Endothelial cell of umbilical vein (primary cell): Measurements from ENCODE around the gene SLC5A2. TPM values are rescaled to one million over a fixed set of nuclear protein-coding genes. Genes with fewer than 3 reads are reported as not detected.

ENCODE experiments used
- BruUV-seq: library from RNA; stranded (reverse); fragments of 400-500 nt; replicated peaks from 2 replicates; lab custom pipeline; 2021; lab: Mats Ljungman, UMichigan
- CTCF ChIA-PET: fragments of 300-600, 350-600 bp; sonication (Branson Sonifier 250); formaldehyde crosslinking; loops from one replicate; lab custom pipeline; 2021; ENCODE audit warnings: antibody characterized with exemption, inconsistent platforms; lab: Charles Lee
- POLR2A ChIA-PET: fragments of 300-600, 350-600 bp; sonication (Branson Sonifier 250); formaldehyde crosslinking; loops from one replicate; lab custom pipeline; 2021; ENCODE audit warnings: antibody characterized with exemption, inconsistent platforms; lab: Charles Lee
- DNase-seq: peaks from one replicate; pipeline ENCODE4 v3.0.0-alpha.2; 2011; ENCODE audit warnings: low read depth, low spot score
- FAIRE-seq: peaks from 2 replicates; lab custom pipeline; 2011; peaks lifted over from hg19 to GRCh38; lab: Jason Lieb, UNC
- H2AFZ ChIP-seq: 2 replicates; pipeline ENCODE4 v1.6.0; 2012; ENCODE audit warnings: low read depth, low read length, control low read depth, inconsistent platforms
- H3K27ac ChIP-seq: 2 replicates; pipeline ENCODE4 v1.5.1; 2011; ENCODE audit warnings: low read depth, mild to moderate bottlenecking, control low read depth, low read length, moderate library complexity; ENCODE audit not compliant: insufficient read depth
- H3K27me3 ChIP-seq, 2 experiments: 2 replicates each; pipeline versions ENCODE4 v1.6.0 to v1.6.1; 2011; ENCODE audit warnings: low read length in 2 of 2, mixed read lengths in 1 of 2; ENCODE audit not compliant: control insufficient read depth in 2 of 2, insufficient read depth in 2 of 2
- H3K36me3 ChIP-seq, 2 experiments: 2 replicates in 1 of 2; 3 replicates in 1 of 2; pipeline ENCODE4 v1.5.1; 2011; ENCODE audit warnings: low read length in 2 of 2, mild to moderate bottlenecking in 1 of 2, moderate library complexity in 1 of 2; ENCODE audit not compliant: control insufficient read depth in 2 of 2, insufficient read depth in 2 of 2; ENCODE audit errors: extremely low read depth in 1 of 2
- H3K4me1 ChIP-seq: 3 replicates; pipeline ENCODE4 v1.5.1; 2011; ENCODE audit warnings: mild to moderate bottlenecking, low read length; ENCODE audit not compliant: control insufficient read depth, insufficient read depth; ENCODE audit errors: extremely low read depth
- H3K4me2 ChIP-seq: 2 replicates; pipeline ENCODE4 v1.6.1; 2011; ENCODE audit warnings: low read length, control low read depth, mixed read lengths; ENCODE audit not compliant: insufficient read depth
- H3K4me3 ChIP-seq, 3 experiments: fragments of 200-600 bp in 1 of 3; sonication (generic), shearing (Covaris generic) in 1 of 3; replicated peaks in 1 of 3; 2 replicates each; pipeline ENCODE4 v1.5.1; 2011 to 2016; ENCODE audit warnings: control low read depth in 3 of 3, low read length in 3 of 3, mild to moderate bottlenecking in 2 of 3, inconsistent platforms in 1 of 3, low read depth in 1 of 3, moderate library complexity in 1 of 3; ENCODE audit not compliant: insufficient read depth in 1 of 3
- H3K79me2 ChIP-seq: 2 replicates; pipeline ENCODE4 v1.6.0; 2012; ENCODE audit warnings: low read length, inconsistent platforms; ENCODE audit not compliant: control insufficient read depth, insufficient read depth
- H3K9ac ChIP-seq: replicated peaks from 2 replicates; pipeline ENCODE3; 2011; ENCODE audit warnings: low read length, control low read depth; ENCODE audit not compliant: insufficient read depth; ENCODE audit errors: extremely low read depth
- H3K9me1 ChIP-seq: replicated peaks from 3 replicates; pipeline ENCODE4 v1.6.0; 2011; ENCODE audit warnings: mild to moderate bottlenecking, low read length; ENCODE audit not compliant: control insufficient read depth, insufficient read depth; ENCODE audit errors: extremely low read depth
- H3K9me3 ChIP-seq: replicated peaks from 2 replicates; pipeline ENCODE4 v1.5.1; 2012; ENCODE audit warnings: low read length, inconsistent platforms; ENCODE audit not compliant: control insufficient read depth, insufficient read depth
- H4K20me1 ChIP-seq: replicated peaks from 2 replicates; pipeline ENCODE3; 2011; ENCODE audit warnings: mild to moderate bottlenecking, low read length; ENCODE audit not compliant: control insufficient read depth, insufficient read depth; ENCODE audit errors: extremely low read depth
- EZH2 ChIP-seq: IDR thresholded peaks from 2 replicates; pipeline ENCODE4 v1.6.1; 2012; ENCODE audit warnings: borderline replicate concordance, low read depth, mild to moderate bottlenecking, moderate library complexity, low read length, inconsistent platforms; ENCODE audit not compliant: severe bottlenecking
- FOS ChIP-seq: IDR thresholded peaks from 2 replicates; pipeline ENCODE4 v1.6.1; 2011; ENCODE audit warnings: mild to moderate bottlenecking, low read length, moderate library complexity, borderline replicate concordance; ENCODE audit not compliant: insufficient read depth
- GATA2 ChIP-seq: IDR thresholded peaks from 2 replicates; pipeline ENCODE4 v1.7.0; 2011; ENCODE audit warnings: low read depth, mild to moderate bottlenecking, moderate library complexity, mixed read lengths, low read length; ENCODE audit not compliant: insufficient read length, insufficient read depth
- JUN ChIP-seq: IDR thresholded peaks from 2 replicates; pipeline ENCODE4 v1.6.1; 2011; ENCODE audit warnings: borderline replicate concordance, low read depth; ENCODE audit not compliant: insufficient read length, insufficient read depth
- MYC ChIP-seq: IDR thresholded peaks from one replicate; pipeline ENCODE4 v1.6.1; 2011; ENCODE audit warnings: mild to moderate bottlenecking, low read depth, low read length
- POLR2A ChIP-seq: IDR thresholded peaks from 2 replicates; pipeline ENCODE4 v1.6.1; 2012; ENCODE audit warnings: low read depth, mild to moderate bottlenecking, control low read depth, low read length
- POLR2AphosphoS5 ChIP-seq: IDR thresholded peaks from 2 replicates; pipeline ENCODE4 v1.6.1; 2012; ENCODE audit warnings: low read depth, mild to moderate bottlenecking, control low read depth, low read length, moderate library complexity; ENCODE audit not compliant: insufficient read depth
- dilution Hi-C: fragments of 300-500 bp; cut with MboI; formaldehyde crosslinking; loops from one replicate; pipeline ENCODE4 v1.15.0; 2019; ENCODE audit warnings: low sequenced_read_pairs; ENCODE audit not compliant: extremely low pct_ligation_motif_present
- intact Hi-C: fragments of 100-400 bp; cut with micrococcal nuclease; formaldehyde crosslinking; loops from one replicate; pipeline ENCODE4 v1.10.0; 2022
- polyA plus RNA-seq, 4 experiments: library from polyadenylated mRNA; depleted of rRNA in 3 of 4; stranded (reverse) in 3 of 4; unstranded in 1 of 4; fragments of >200 nt; gene quantifications; 2 replicates each; pipeline versions ENCODE4 v1.2.1 to v1.2.3, GENCODE V29; 2011 to 2012; ENCODE audit warnings: missing spikeins in 1 of 4
- total RNA-seq: library from RNA; stranded (reverse); gene quantifications from 2 replicates; pipeline ENCODE4 v1.2.3, GENCODE V29; 2021
- TF ChIP-seq, protein P1 (sequence below): IDR thresholded peaks from 2 replicates; pipeline ENCODE4 v1.6.1; 2011; ENCODE audit not compliant: insufficient read depth, insufficient read length
- TF ChIP-seq, protein P2 (sequence below), 2 donors: IDR thresholded peaks; 1 replicate in 1 of 2; 2 replicates in 1 of 2; pipeline ENCODE4 v1.5.1; 2011; ENCODE audit warnings: low read length in 2 of 2, mild to moderate bottlenecking in 2 of 2, moderate library complexity in 2 of 2, control low read depth in 1 of 2, inconsistent platforms in 1 of 2, low read depth in 1 of 2; ENCODE audit not compliant: insufficient read depth in 1 of 2; ENCODE audit errors: extremely low read depth in 1 of 2

Gene SLC5A2
- total and polyA plus RNA-seq, 2 donors (not counting 3 experiments of a cell fraction or from before 2014, with no cell fraction given): 0.03 TPM; not detected in 1

DNA sequence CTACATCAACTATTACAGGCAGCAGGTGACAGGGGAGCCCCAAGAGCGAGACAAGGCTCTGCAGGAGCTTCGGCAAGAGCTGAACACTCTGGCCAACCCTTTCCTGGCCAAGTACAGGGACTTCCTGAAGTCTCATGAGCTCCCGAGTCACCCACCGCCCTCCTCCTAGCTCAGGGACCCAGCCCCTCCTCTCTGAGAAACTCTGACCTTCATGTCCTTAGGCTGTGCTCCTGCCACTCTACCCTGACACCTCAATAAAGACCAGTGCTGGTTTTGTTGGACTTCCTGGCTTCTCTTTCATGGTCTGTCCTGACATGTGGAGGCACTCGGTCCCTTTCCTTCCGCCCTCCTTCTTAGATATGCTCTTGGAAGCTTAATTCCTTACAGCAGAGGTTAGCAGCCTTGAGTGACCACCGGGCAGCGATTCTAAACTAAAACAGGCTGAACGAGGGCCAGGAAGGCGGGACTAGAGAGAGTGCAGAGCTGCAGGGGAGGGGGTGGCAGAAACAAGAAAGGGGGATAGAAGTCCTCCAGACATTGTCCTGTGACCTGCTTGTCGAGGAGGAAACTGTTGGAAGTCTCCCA, 45.7 kb downstream of the SLC5A2 start:
- TF ChIP-seq, protein P1, sequence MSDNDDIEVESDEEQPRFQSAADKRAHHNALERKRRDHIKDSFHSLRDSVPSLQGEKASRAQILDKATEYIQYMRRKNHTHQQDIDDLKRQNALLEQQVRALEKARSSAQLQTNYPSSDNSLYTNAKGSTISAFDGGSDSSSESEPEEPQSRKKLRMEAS: no peak
- TF ChIP-seq JUN (no peak), POLR2A (no peak), GATA2 (no peak), MYC (no peak), EZH2 (no peak), POLR2AphosphoS5 (no peak), FOS (no peak)
- TF ChIP-seq, protein P2, sequence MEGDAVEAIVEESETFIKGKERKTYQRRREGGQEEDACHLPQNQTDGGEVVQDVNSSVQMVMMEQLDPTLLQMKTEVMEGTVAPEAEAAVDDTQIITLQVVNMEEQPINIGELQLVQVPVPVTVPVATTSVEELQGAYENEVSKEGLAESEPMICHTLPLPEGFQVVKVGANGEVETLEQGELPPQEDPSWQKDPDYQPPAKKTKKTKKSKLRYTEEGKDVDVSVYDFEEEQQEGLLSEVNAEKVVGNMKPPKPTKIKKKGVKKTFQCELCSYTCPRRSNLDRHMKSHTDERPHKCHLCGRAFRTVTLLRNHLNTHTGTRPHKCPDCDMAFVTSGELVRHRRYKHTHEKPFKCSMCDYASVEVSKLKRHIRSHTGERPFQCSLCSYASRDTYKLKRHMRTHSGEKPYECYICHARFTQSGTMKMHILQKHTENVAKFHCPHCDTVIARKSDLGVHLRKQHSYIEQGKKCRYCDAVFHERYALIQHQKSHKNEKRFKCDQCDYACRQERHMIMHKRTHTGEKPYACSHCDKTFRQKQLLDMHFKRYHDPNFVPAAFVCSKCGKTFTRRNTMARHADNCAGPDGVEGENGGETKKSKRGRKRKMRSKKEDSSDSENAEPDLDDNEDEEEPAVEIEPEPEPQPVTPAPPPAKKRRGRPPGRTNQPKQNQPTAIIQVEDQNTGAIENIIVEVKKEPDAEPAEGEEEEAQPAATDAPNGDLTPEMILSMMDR (IDR thresholded peaks at IDR 0.05; ENCODE audit: extremely low read depth in 1 of 2, insufficient read depth in 1 of 2, low read depth in 1 of 2, low read length in 2 of 2): no peak
- Histone ChIP-seq H3K4me2 (no peak overlapping the region), H3K9me3 (no peaks in the 10 kb centered on the region), H3K36me3 (no peaks in the 10 kb centered on the region), H3K4me3 (no peak overlapping the region), H3K9me1 (no peaks in the 10 kb centered on the region), H3K27ac (no peak overlapping the region), H4K20me1 (no peaks in the 10 kb centered on the region), H3K79me2 (no peaks in the 10 kb centered on the region), H3K4me1 (no peaks in the 10 kb centered on the region), H3K9ac (no peak overlapping the region), H3K27me3 (peaks cover 23 to 28% of the 10 kb centered on the region in 2 experiments), H2AFZ (no peak overlapping the region)
- intact Hi-C loops: no loop called here
- no peak for FAIRE-seq
- POLR2A ChIA-PET: no interaction called here
- DNase-seq: no peak
- no TSS peak for BruUV-seq
- CTCF ChIA-PET: no interaction called here
- dilution Hi-C loops: no loop called here
